Left lung (tissue), 10 donors: Measurements from ENCODE around the gene KLHL21. TPM values are rescaled to one million over a fixed set of nuclear protein-coding genes. Genes with fewer than 3 reads are reported as not detected.
A peak's percentile ranks its signal among the peaks of the same experiment; 100 is the strongest.
"Not testable (repeated sequence)": the region's sequence is repeated elsewhere in the genome, so short reads cannot be mapped to it uniquely, and the experiment has no call there.

ENCODE experiments used
- ATAC-seq: fragments of 200-7000 bp; cut with Tn5 transposase; one replicate; pipeline ENCODE4 v1.9.1; 2020; ENCODE audit warnings: moderate library complexity
- DNase-seq, 4 donors: peaks; one replicate each; pipeline ENCODE4 v3.0.0-alpha.2; 2013 to 2020
- H3K27ac ChIP-seq, 2 donors: fragments of 200-600 bp; sonication (generic) in 1 of 2; one replicate each; pipeline versions ENCODE4 v1.5.0 to v1.8.0; 2020 to 2021
- H3K27me3 ChIP-seq, 2 donors: fragments of 200-600 bp; sonication (generic) in 1 of 2; one replicate each; pipeline versions ENCODE4 v1.5.0 to v1.8.0; 2020 to 2021
- H3K36me3 ChIP-seq, 2 donors: fragments of 200-600 bp; sonication (generic) in 1 of 2; one replicate each; pipeline versions ENCODE4 v1.5.0 to v1.8.0; 2020 to 2021
- H3K4me1 ChIP-seq, 2 donors: fragments of 200-600 bp; one replicate each; pipeline ENCODE4 v1.8.0; 2021
- H3K4me3 ChIP-seq, 2 donors: fragments of 200-600 bp; sonication (generic) in 1 of 2; one replicate each; pipeline versions ENCODE4 v1.5.0 to v1.8.0; 2020 to 2021; ENCODE audit warnings: mild to moderate bottlenecking in 1 of 2
- H3K9me3 ChIP-seq, 2 donors: fragments of 200-600 bp; sonication (generic) in 1 of 2; one replicate each; pipeline versions ENCODE4 v1.5.0 to v1.8.0; 2020 to 2021
- intact Hi-C, 2 donors: fragments of 100-400 bp; cut with DNase I; formaldehyde crosslinking; loops; one replicate each; pipeline versions ENCODE4 v1.11.2 to v1.14.2; 2022
- polyA plus RNA-seq, 6 donors: library from polyadenylated mRNA; unstranded; fragments of 120-200 nt; gene quantifications; one replicate each; pipeline ENCODE4 v1.2.1, GENCODE V29; 2013; ENCODE audit not compliant: insufficient read length in 6 of 6
- total RNA-seq, 2 donors: library from RNA; stranded (reverse); fragmentation: NEBNext Ultra II Directional; extraction: Animal tissue kit (Norgen Biotek cat#: 25700); gene quantifications; one replicate each; pipeline ENCODE4 v1.2.1, GENCODE V29; 2021
- TF ChIP-seq, protein P1 (sequence below), 2 donors: fragments of 200-600 bp; sonication (generic) in 1 of 2; IDR thresholded peaks; one replicate each; pipeline versions ENCODE4 v1.5.0 to v1.8.0; 2021; ENCODE audit warnings: antibody characterized with exemption in 2 of 2
- donor health status: DM: no; HTN: yes; CAD: no.
- donor health status: DM: no; HTN: no; CAD: no.

KLHL21 gene
- total and polyA plus RNA-seq, 8 donors: 11.0 to 29.2 (median 13.7) TPM

DNA sequence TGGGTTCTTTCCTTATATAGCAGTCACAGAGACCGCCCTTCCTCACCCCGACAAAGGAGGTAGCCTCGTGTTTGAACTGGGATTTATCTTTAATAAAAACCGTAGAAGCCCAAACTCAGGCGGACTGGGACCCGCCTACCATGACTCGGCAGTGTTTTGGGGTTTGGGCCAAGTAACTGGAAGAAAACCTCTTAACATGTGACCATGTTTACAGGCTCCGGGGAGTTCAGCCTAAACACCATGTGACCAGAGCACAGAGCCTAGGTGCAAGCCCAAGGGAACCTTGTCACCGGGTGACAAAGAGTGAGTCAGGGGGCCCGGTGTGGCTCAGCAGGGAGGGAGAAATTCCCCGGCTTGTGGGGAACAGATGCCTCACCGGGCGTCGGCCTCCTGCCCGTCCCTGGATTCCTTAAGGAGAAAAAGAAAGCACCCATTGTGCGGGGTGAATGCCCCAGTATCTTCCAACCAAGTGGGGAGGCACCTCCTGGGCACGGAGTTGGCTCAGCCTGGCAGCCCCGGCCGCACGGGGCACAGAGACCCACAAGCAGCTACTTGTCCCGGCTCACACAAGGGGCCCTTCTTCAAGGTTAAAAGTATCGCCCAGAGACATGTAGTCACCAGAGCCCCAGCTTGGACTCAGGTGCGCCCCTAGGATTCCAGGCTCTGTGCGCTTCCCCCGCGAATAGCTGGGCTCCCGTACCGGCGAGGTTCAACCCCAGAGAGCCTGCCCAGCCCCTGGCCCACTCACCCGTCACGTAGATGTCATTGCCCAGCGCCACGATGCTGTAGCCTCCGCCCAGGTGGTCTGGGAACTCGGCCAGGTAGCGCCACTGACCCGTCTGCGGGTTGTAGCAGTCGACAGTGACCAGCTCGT is 1.4 kb downstream of the KLHL21 start:
- no peaks in the 10 kb centered on the region for H3K27me3 ChIP-seq
- H3K4me3 ChIP-seq: peak overlapping the region; percentile 52 to 92
- intact Hi-C loops: no loop called here
- H3K9me3 ChIP-seq: no peaks in the 10 kb centered on the region
- peak; percentile 56 for ATAC-seq
- peaks cover 0 to 30% of the 10 kb centered on the region in 2 donors for H3K36me3 ChIP-seq
- peak overlapping the region; percentile 99 for H3K27ac ChIP-seq
- peak; percentile 51 to 89 (median 84) for DNase-seq
- TF ChIP-seq, protein P1, sequence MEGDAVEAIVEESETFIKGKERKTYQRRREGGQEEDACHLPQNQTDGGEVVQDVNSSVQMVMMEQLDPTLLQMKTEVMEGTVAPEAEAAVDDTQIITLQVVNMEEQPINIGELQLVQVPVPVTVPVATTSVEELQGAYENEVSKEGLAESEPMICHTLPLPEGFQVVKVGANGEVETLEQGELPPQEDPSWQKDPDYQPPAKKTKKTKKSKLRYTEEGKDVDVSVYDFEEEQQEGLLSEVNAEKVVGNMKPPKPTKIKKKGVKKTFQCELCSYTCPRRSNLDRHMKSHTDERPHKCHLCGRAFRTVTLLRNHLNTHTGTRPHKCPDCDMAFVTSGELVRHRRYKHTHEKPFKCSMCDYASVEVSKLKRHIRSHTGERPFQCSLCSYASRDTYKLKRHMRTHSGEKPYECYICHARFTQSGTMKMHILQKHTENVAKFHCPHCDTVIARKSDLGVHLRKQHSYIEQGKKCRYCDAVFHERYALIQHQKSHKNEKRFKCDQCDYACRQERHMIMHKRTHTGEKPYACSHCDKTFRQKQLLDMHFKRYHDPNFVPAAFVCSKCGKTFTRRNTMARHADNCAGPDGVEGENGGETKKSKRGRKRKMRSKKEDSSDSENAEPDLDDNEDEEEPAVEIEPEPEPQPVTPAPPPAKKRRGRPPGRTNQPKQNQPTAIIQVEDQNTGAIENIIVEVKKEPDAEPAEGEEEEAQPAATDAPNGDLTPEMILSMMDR (IDR thresholded peaks at IDR 0.05): no peak
- peaks cover 23 to 69% of the 10 kb centered on the region in 2 donors for H3K4me1 ChIP-seq

- peak in 1 of 4 donors; percentile 49 for DNase-seq
- H3K4me3 ChIP-seq: peak overlapping the region; percentile 52 to 92
- intact Hi-C loops: no loop called here
- no peaks in the 10 kb centered on the region for H3K9me3 ChIP-seq
- H3K27ac ChIP-seq: peak overlapping the region; percentile 99
- peak; percentile 0 for ATAC-seq
- H3K27me3 ChIP-seq: no peaks in the 10 kb centered on the region
- H3K4me1 ChIP-seq: peaks cover 23 to 76% of the 10 kb centered on the region in 2 donors
- H3K36me3 ChIP-seq: peaks cover 0 to 38% of the 10 kb centered on the region in 2 donors
- TF ChIP-seq, protein P1 (IDR thresholded peaks at IDR 0.05): no peak
Measured at GRCh38 chr1:6600410-6601048, 2.1 kb downstream of the KLHL21 start.

DNA sequence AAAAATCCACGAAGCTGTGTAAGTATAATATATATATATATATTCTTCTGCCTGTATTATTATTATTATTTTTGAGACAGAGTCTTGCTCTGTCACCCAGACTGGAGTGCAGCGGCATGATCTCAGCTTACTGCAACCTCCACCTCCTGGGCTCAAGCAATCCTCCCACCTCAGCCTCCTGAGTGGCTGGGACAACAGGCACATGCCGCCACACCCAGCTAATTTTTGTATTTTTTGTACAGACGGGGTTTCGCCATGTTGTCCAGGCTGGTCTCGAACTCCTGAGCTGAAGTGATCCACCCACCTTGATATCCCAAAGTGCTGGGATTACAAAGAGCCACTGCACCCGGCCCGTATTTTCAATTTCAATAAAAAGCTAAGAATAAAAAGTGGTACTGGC is 2.7 kb downstream of the KLHL21 start:
- H3K27ac ChIP-seq: peak overlapping the region; percentile 99
- H3K9me3 ChIP-seq, DNase-seq, ATAC-seq, intact Hi-C loops, H3K27me3 ChIP-seq: not testable (repeated sequence)
- H3K4me3 ChIP-seq: peak overlapping the region; percentile 52 to 92
- peaks cover 23 to 77% of the 10 kb centered on the region in 2 donors for H3K4me1 ChIP-seq
- H3K36me3 ChIP-seq: peaks cover 0 to 43% of the 10 kb centered on the region in 2 donors

- peak overlapping the region in 1 of 2 donors; percentile 92 for H3K4me3 ChIP-seq
- H3K27me3 ChIP-seq: no peaks in the 10 kb centered on the region
- no peak for ATAC-seq
- DNase-seq: peak in 1 of 4 donors; percentile 76
- peaks cover 18 to 74% of the 10 kb centered on the region in 2 donors for H3K4me1 ChIP-seq
- H3K9me3 ChIP-seq: no peaks in the 10 kb centered on the region
- TF ChIP-seq, protein P1 (IDR thresholded peaks at IDR 0.05): no peak
- H3K27ac ChIP-seq: peak overlapping the region in 1 of 2 donors; percentile 99
- H3K36me3 ChIP-seq: peaks cover 0 to 50% of the 10 kb centered on the region in 2 donors
- intact Hi-C loops: no loop called here
Measured at GRCh38 chr1:6599141-6599975, 3.3 kb downstream of the KLHL21 start.

DNA sequence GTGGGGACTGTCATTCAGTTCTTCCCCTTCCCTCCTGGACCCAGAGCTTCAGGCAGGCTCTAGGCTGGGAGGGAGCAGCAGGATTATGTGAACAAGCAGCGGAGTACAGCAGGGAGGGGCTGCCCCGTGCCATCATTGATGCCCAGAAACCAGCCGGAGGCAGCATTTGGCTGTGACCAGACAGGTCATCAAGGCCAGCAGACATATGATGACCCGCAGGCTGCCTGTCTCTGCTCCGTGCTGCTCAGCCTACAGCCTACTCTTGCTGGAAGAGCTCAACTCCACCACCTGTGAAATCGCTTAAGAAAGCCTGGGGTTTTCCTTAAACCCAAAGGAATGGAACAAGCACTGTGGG is 4.9 kb downstream of the KLHL21 start:
- Histone ChIP-seq H3K4me3 (no peak overlapping the region), H3K36me3 (peaks cover 0 to 66% of the 10 kb centered on the region in 2 donors), H3K9me3 (no peaks in the 10 kb centered on the region), H3K27ac (peak overlapping the region in 1 of 2 donors; percentile 99), H3K27me3 (no peaks in the 10 kb centered on the region), H3K4me1 (peaks cover 7 to 62% of the 10 kb centered on the region in 2 donors)
- ATAC-seq (no peak), DNase-seq (no peak)
- intact Hi-C loops: no loop called here
- TF ChIP-seq, protein P1 (IDR thresholded peaks at IDR 0.05): no peak
